GM19463 (cell line): Measurements from ENCODE around the gene ZNF117.
"Not testable (repeated sequence)": the region's sequence is repeated elsewhere in the genome, so short reads cannot be mapped to it uniquely, and the experiment has no call there.

Experiments
- ATAC-seq: cut with Tn5 transposase; IDR thresholded peaks from one replicate; pipeline ENCODE4 v1.9.1; 2021; ENCODE audit warnings: mild to moderate bottlenecking, moderate library complexity; ENCODE audit not compliant: unreplicated experiment

ZNF117 gene

DNA sequence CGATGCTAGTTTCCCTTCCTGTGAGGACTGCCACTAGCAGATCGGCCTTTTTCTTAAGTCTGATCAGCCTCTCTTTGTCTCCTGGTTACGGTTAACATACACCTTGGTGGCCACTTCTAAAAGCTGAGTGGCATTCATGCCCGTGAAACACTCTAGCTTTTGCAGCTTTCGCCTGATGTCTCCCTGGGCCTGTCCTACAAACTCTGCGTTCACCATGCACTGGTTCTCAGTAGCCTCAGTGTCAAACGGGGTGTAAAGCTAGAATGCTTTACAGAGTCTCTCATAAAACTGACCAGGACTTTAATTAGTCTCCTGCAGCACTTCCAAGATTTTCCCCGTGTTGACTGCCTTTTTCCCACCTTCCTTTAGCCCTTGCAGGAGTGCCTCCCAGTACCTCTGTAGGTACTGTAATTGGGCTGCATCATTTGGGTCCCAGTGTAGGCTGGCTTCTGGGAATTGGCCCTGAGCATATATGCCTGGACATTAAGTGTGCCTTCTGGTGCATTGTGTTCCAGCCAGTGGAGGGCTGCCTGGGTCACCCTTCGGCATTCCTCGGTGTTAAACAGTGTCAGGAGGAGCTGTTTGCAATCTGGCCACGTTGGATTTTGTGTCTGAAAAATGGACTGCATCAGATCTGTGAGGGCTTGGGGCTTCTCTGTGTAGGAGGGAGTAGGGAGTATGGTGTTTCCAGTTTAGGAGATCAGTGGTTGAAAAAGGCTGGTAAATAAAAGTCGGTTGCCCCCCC is 6.5 kb upstream of the ZNF117 start:
- no peak for ATAC-seq

DNA sequence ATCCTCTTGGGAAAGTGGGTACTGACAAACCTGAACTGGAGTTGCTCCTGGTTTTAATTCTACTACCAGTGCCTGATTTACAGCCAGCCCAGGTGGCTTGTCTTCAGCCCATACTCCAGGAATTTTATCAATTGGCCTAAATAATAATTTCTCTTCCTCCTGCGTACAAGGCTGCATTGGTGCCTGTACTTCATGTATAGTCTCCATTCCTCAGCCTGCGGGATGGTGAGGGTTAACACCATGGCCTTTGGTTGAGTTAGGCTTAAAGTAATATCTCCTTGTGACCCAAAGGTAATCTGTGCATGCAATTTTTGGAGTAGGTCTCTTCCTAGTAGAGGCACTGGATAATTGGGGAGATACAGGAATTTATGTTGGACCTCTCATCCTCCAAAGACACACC is 5.5 kb upstream of the ZNF117 start:
- ATAC-seq: no peak

DNA sequence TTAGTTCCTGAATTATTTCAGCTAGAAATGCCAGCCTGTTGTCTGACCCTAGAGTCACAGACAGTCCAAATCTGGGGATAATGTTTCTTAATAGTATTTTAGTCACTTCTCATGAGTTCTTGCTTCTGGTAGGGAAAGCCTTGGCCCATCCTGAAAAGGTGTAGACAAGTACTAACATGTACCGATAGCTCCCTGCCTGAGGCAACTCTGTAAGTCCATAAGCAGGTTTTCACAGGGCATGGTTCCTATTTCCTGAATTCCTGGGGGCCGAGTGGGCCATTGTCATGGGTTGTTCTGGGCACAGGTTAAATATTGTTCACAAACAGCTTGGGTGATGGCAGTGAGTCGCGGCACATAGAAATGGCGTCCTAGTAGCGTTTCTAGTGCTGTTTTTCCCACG is 3.1 kb upstream of the ZNF117 start:
- no peak for ATAC-seq

DNA sequence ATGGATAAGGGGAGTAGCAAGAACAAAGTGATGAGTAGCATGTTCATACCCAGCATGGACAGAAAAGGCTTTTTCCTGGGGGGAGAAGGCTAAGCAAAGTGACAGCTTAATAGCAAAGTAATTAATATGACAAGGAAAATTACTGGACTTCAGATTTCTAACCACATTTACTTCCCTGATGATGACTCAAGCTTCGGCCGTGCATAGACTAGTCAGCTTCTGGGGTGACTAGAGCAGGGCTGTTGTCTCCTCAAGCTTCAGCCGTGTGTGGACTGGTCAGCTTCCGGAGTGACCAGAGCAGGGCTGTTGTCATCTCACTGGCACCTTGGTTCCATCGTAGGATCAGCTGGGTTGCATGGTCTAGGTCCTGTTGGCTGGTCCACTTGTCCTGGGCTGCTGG is 2.1 kb upstream of the ZNF117 start:
- no peak for ATAC-seq

DNA sequence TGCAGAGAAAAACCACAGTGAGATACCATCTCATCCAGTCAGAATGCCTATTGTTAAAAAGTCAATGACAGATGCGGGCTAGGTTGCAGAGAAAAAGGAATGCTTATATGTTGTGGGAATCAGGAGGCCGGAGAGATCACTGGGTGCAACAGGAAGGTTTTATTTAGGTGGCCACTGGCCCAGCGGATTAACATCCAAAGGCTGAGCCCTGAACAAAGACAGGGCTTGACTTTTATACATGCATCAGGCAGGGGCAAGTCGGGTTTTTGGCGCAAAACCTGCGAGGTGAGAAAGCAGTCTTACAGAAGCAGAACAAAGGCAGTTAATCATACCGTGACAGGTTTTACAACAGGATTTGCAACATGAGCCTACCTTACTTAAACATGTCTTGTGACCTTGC is 620 bp downstream of the ZNF117 start:
- no peak for ATAC-seq

DNA sequence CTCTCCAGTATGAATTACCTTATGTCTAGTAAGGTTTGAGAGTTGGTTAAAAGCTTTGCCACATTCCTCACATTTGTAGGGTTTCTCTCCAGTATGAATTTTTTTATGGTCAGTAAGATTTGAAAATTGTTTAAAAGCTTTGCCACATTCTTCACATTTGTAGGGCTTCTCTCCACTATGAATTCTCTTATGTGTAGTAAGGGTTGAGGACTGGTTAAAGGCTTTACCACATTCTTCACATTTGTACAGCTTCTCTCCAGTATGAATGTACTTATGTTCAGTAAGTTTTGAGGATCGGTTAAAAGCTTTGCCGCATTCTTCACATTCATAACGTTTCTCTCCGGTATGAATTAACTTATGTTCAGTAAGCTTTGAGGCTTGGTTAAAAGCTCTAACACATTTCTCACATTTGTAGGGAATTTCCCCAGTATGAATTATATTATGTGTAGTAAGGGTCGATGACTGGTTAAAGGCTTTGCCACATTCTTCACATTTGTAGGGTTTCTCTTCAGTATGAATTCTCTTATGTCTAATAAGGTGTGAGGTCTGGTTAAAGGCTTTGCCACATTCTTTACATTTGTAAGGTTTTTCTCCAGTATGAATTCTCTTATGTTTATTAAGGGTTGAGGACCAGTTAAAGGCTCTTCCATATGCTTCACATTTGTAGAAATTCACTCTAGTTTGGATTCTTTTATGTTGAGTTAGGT is 12.2 kb downstream of the ZNF117 start:
- ATAC-seq: no peak

DNA sequence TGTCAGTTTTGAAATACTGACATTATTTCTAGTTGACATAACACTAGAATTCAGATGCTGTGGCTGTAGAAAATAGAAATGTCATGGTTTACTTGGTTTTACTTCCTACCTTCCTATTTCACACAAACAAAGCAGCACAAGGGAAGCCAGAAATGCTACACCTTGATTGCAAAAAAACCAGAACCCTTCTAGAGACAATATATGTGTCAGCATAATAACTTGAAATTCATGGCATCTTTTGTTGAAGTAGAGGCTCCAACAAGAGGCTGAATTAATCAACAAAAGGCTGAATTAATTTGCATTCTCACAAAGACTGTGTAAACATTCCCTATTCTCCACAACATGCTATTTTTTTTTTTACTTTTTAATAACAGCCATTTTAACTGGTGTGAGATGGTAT is 25.2 kb downstream of the ZNF117 start:
- no peak for ATAC-seq

DNA sequence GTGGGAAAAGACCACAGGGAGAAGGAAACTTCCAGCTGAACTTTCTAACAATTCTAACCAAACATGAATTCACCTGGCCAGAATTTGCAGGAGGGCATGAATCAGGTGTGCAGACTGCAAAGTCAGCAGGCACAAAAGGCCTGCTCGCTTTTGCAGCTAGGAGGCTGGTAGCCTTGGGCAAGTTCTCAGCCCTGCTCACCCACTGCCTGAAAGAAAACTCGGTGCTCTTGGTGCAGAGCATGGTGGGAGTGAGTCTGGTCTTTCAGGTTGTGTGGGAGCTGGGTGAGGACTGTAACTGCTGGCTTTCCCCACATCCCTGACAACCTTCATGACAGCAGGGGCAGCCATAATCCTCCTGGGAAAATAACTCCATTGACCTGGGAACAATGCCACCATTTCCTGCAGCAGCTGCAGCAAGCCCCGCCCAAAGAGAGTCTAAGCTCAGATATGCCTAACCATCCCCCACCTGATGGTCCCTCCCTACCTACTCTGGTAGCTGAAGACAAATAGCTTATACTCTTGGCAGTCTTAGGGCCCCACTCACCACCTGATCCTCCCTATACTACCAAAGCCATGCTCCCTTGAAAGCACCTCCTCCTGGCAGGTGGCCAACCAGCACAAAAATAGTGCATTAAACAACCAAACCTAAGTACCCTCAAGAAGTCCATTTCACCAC is 31.6 kb downstream of the ZNF117 start:
- no peak for ATAC-seq

DNA sequence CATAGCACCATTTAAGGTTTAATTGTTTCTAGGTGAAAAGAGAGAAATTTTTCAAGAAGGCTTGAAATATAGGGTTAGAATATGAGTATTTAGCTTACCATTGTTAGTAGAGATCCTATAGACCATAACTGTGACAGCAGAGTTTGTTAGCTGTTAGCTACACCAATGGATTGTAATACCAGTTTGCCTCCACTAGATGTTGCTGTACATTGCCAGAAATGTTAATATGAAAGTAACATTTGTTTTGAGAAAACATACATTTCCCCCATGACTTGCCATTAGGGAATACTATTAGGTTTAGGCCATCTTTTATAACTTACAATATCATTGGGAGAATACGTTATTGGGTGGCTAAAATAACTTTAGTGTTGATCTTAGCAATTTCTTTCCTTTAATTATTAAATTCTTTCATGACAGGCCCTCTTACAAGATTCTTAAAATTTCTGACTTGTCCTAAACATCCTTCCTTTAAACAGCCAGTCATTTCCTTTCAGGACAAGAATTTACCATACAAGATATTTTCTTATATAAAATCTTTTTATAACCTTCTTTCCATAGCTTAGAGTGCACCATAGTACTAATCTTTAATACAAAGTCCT is 39.5 kb downstream of the ZNF117 start:
- ATAC-seq: no peak

DNA sequence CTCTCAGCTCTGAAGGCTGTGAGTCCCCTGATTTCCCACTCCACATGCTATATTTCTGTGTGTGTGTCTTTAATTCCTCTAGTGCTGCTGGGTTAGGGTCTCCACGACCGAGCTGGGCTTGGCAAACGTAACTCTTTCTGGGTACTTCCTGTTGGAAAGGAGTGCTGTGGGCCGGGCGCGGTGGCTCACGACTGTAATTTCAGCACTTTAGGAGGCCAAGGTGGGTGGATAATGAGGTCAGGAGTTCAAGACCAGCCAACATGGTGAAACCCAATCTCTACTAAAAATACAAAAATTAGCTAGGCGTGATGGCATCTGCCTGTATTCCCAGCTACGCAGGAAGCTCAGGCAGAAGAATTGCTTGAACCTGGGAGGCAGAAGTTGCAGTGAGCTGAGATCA is 40.2 kb downstream of the ZNF117 start:
- not testable (repeated sequence) for ATAC-seq

DNA sequence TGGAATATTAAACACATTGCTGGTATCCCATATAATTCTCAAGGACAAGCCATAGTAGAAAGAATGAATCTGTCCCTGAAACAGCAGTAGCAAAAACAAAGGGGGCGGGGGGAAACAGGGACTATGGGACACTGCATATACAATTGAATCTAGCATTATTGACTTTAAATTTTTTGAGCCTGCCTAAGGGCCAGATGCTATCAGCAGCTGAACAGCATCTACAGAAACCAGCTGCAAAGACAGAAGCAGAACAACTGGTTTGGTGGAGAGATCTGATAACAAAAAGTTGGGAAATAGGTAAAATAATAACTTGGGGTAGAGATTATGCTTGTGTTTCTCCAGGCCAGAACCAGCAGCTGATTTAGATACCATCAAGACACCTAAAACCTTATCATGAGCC is 42.1 kb downstream of the ZNF117 start:
- not testable (repeated sequence) for ATAC-seq

DNA sequence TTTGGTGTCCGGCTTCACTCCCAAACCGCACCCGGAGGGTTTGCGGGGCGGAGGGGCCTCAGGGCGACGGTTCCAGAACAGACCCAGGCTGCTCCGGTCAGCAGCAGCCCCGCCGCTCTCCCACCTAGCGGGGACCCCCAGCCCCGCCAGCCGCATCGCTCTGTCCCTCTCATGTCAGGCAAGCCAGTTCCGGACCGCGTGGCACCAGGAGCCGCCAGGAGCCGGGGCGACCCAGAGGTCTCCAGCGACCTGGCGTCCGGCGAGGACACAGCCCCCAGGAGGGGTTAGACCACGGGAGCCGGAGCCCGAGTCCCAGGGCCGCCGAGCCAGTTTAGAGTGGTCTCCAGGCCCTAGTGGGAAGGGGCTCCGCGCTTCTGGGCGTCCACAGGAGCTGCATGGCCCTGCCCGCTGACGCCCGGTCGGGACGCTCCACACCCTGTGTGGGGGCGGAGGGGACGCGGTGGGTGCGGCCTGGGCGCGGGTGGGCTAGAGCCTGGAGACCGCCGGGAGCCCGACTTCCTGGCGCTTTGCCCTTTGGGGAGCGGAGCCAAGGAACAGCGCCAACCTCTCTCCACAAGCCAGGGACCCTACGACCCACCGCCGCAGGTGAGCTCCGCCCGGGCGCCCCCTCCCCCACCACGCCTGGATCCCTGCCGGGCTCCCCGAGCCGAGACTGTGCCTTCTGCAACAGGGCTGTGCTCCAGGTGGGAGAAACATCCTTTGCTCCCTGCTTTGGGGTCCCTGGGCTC is 43.4 kb downstream of the ZNF117 start:
- ATAC-seq: no peak

DNA sequence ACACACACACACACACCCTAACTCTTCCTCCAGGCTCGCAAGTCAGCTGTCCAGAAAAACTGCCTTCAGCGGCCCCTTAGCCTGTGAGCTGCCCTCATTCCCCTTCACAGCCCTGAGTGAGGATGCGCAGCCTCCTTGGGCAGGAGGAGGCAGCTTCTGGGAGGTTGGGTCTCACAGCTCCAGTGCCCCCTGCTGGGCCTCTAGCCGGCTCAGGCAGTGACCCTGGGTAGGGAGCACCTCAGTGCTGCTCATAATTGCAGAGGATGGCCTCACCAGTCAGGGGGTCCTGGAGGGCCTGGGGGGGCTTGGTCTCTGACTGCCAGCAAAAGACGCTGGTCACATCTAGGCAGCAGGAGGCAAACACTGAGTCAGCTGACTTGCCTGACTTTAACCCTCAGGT is 44.1 kb downstream of the ZNF117 start:
- no peak for ATAC-seq

DNA sequence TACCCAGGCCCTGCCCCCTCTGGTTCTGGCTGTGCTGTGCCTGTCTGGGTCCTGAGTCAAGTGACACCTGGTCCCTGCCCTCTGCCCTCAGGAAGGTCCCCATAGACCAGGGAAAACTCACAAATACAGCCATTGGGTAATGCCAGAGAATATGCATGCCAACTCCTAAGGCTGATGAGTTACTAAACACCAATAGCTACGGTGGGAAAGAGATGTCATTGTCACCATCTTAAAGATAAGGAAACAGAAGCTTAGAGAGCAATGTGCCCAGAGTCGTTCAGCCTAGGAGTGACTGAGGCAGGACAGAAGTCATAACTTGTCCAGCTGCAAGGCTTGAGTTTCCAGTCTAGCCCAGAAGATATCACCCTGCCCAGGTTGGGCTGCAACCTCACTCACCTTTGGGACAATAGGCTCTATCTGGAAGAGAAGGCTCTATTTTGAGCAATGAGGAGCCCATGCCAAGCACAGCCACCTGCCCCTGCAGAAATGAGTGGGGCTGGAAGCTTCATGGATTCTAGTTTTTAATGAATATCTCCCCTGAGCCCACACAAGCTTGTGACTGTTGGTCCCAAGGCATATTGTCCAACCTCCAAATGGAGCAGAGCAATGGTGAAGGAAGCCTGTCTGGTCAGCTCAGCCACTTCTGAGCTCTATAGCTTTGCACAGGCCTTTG is 45.2 kb downstream of the ZNF117 start:
- ATAC-seq: no peak

DNA sequence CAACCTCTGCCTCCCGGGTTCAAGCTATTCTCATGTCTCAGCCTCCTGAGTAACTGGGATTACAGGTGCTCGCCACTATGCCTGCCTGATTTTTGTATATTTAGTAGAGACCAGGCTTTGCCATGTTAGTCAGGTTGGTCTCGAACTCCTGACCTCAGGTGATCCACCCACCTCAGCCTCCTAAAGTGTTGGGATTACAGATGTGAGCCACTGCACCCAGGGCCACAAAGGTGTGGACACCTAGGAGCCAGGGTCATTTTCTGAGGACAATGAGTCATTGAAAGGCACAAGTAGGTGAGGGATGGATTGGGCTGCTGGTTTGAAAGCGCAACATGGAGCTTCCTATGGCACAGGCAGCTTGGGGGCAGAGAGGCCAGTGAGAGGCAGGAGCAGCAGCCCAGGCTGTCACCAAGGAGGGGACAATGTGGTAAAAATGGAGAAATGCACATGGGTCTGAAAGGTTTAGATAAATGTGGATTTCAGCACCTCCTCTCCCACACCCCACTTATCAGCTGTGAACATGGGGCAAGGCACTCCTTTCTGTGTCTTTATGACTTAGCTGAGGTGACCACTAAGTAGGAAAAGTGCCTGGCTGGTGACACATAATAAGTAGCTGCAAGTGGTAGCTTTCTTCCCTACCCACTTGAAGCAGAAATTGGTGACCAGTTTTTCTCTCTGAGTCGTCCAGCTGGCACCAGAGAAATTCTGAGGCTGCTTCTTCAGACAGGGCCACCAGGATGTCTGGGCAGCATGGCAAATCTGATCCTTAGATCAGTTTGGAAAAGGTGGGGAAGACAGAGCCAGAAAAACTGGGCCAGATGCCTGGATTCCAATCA is 46.0 kb downstream of the ZNF117 start:
- ATAC-seq: not testable (repeated sequence)

DNA sequence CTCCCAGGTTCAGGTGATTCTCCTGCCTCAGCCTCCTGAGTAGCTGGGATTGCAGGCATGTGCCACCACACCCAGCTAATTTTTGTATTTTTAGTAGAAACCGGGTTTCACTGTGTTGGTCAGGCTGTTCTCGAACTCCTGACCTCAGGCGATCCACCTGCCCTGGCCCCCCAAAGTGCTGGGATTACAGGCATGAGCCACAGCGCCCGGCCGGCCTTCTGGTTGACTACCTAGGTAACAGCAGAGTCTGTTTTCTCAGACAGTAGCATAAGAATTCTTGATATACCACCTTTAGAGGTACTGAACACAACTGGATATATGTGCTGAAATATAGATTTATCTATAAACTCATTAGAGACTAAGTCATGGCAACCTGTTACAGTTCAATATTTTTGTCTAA is 50.8 kb downstream of the ZNF117 start:
- not testable (repeated sequence) for ATAC-seq

DNA sequence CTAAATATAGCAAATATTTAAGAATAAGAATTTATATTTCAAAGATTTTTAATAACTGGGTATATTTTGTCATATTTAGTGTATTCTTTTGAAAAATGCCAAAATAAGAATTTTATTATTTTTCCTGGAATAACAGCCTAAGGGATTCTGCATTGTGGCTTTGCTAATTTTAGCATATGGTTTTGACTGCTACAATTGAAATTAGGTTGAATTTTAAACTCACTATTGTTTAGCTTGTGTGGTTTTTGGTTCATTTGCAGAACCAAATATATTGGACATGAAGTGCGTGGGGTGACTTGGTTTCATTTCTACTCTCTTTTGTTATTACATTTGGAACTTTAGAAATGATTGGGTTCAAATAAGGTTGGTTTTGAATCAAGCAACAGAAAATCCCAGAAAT is 52.3 kb downstream of the ZNF117 start:
- no peak for ATAC-seq

DNA sequence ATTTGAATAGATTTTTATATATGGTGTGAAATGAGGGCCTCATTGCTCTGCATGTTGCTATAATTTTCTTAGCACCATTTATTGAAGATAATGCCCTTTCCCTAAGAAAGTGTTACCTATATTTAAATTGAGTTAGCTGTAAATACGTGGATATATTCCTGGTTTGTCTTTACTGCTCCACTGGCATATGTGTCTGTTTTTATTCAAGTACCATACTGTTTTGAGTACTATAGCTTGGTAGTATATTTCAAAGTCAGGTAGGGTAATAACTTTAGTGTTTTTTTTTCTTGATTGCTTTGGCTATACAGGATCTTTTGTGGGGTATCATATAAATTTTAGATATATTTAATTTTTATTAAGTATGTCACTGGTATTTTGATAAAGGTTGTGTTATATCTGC is 56.4 kb downstream of the ZNF117 start:
- no peak for ATAC-seq
